GM19025 (cell line): ENCODE data around the gene ARID1B.
"Not testable (repeated sequence)": the region's sequence is repeated elsewhere in the genome, so short reads cannot be mapped to it uniquely, and the experiment has no call there.

ENCODE experiments used
- ATAC-seq: cut with Tn5 transposase; IDR thresholded peaks from one replicate; pipeline ENCODE4 v1.9.1; 2021; ENCODE audit warnings: mild to moderate bottlenecking, low read depth, moderate library complexity; ENCODE audit not compliant: unreplicated experiment

ARID1B gene

GRCh38 chr6:156978948-156979347 lies 201.8 kb downstream of the ARID1B start:
- no peak for ATAC-seq

- no peak for ATAC-seq
These were observed 203.3 kb downstream of the ARID1B start for GRCh38 chr6:156980515-156980914.

- no peak for ATAC-seq
These were observed 203.8 kb downstream of the ARID1B start for GRCh38 chr6:156980948-156981347.

GRCh38 chr6:156982168-156982567 lies 205.0 kb downstream of the ARID1B start:
- no peak for ATAC-seq

GRCh38 chr6:156982864-156983263 lies 205.7 kb downstream of the ARID1B start:
- ATAC-seq = not testable (repeated sequence)

GRCh38 chr6:156984178-156984738 lies 207.1 kb downstream of the ARID1B start:
- ATAC-seq = no peak

GRCh38 chr6:156985309-156985708 lies 208.1 kb downstream of the ARID1B start:
- ATAC-seq = no peak

- peak; percentile 65 for ATAC-seq
These were observed 211.3 kb downstream of the ARID1B start for GRCh38 chr6:156988276-156989158.

GRCh38 chr6:156989159-156989806 lies 212.1 kb downstream of the ARID1B start:
- no peak for ATAC-seq

- ATAC-seq = no peak
These were observed 215.0 kb downstream of the ARID1B start for GRCh38 chr6:156992020-156992804.

GRCh38 chr6:156993713-156994112 lies 216.5 kb downstream of the ARID1B start:
- ATAC-seq = no peak

- ATAC-seq = no peak
These were observed 217.3 kb downstream of the ARID1B start for GRCh38 chr6:156994215-156995076.

GRCh38 chr6:156995502-156995901 lies 218.3 kb downstream of the ARID1B start:
- no peak for ATAC-seq

GRCh38 chr6:156996265-156996664 lies 219.1 kb downstream of the ARID1B start:
- no peak for ATAC-seq

GRCh38 chr6:156998794-156999330 lies 221.7 kb downstream of the ARID1B start:
- no peak for ATAC-seq

GRCh38 chr6:156999762-157000161 lies 222.6 kb downstream of the ARID1B start:
- ATAC-seq = no peak

- no peak for ATAC-seq
These were observed 224.5 kb downstream of the ARID1B start for GRCh38 chr6:157001716-157002115.

GRCh38 chr6:157002774-157003173 lies 225.6 kb downstream of the ARID1B start:
- no peak for ATAC-seq

- no peak for ATAC-seq
These were observed 228.8 kb downstream of the ARID1B start for GRCh38 chr6:157005940-157006339.

- no peak for ATAC-seq
These were observed 231.4 kb downstream of the ARID1B start for GRCh38 chr6:157008568-157008967.
